GM19099 (cell line): ENCODE measurements around the gene PYDC2.

Experiments
- POLR2A ChIP-seq: IDR thresholded peaks from 3 replicates; pipeline ENCODE4 v1.6.1; 2011; ENCODE audit warnings: low read depth; ENCODE audit not compliant: insufficient read length; ENCODE audit errors: extremely low read depth

PYDC2 gene

DNA sequence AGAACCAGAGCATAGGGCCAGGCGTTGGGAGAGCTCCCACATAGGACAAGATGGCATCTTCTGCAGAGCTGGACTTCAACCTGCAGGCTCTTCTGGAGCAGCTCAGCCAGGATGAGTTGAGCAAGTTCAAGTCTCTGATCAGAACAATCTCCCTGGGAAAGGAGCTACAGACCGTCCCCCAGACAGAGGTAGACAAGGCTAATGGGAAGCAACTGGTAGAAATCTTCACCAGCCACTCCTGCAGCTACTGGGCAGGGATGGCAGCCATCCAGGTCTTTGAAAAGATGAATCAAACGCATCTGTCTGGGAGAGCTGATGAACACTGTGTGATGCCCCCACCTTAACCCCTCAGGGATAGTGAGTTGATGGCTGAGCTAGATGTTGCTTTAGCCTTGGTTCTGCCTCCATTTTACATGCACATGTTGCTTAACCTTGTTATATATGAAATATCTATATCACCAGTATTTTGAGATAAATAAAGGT, at the start of gene PYDC2:
Gene PYDC2 (plus strand): TSS at position 51 of the 483 bp plus-strand sequence. CDS start 0 bp downstream, at position 51.
- TF ChIP-seq POLR2A = no peak

GRCh38 chr3:191412759-191413158, 48.2 kb upstream of the PYDC2 start:
- no peak for TF ChIP-seq POLR2A

DNA sequence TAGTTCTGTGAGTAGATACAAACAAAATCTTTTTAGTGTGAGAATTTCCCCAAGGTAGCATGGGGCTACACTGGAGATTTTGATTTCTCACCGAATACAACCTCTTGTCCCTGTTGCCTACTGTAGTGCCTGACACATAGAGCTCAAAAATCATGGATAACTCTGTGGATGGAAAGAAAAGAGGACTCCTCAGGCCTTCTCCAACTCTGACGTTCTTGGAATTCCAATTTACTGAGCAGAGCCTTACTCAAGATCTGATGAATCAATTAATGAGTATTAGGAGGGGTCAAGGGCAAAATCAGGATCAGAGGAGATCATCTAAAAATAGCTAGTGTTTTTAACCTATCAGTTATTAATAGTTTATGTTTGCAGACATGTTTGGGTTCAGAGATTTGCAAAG, 46.7 kb upstream of the PYDC2 start:
- TF ChIP-seq POLR2A = no peak

DNA sequence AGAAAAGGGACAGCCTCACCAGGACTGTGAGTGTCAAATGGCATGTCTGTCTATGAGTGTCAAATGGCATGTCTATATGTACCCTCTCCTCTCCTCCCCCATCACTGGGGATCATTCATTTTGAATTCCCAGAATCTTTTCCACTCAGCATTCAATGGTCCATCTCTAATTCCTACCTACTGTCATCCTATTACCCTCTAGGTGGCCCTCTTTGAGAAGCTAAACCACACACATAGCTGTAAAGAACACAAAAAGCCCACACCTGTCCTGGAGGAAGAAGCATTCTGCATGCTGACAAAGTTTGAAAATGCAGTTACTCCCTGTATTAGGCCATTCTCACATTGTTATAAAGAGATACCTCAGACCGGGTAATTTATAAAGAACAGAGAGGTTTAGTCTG, 46.2 kb upstream of the PYDC2 start:
- no peak for TF ChIP-seq POLR2A

GRCh38 chr3:191415566-191415965, 45.4 kb upstream of the PYDC2 start:
- no peak for TF ChIP-seq POLR2A

DNA sequence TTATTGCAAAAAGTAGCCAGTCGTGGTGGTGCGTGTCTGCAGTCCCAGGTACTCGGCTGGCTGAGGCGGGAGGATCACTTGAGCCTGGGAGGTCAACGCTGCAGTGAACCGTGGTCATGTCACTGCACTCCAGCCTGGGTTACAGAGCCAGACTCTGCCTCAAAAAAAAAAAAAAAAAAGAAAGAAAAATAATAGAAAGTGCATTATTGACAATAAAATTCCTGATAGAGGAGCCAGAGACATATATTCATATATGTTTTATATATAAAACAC, 43.6 kb upstream of the PYDC2 start:
- no peak for TF ChIP-seq POLR2A

GRCh38 chr3:191420771-191421170, 40.2 kb upstream of the PYDC2 start:
- TF ChIP-seq POLR2A = no peak

DNA sequence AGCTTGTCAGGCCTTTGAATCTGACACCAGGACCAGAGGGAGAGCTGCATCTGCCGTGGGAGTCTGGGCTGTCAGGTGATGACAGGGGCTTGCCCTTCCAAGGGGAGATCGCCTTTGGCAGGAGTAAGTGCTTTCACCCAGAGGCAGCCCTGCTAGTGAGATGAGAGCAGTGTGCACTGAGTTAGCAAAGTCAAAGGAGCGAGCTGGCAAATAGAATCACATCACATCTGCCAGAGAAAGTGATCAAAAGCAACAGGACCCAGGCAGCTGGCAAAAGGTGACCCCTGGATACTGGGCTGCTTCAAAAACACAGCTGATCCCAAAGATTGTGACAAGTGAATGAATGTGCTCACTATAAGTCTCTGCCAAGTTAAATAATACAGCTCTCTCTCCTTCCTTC, 36.1 kb upstream of the PYDC2 start:
- no peak for TF ChIP-seq POLR2A

DNA sequence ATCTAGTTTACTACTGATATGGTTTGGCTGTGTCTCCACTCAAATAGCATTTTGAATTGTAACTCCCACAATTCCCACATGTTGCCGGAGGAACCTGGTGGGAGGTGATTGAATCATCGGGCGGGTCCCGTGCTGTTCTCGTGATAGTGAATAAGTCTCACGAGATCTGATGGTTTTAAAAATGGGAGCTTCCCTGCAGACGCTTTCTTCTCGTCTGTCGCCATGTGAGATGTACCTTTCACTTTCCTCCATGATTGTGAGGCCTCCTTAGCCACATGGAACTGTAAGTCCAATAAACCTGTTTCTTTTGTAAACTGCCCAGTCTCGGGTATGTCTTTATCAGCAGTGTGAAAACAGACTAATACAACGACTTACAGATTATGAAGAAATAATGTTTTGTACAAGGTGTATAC, 35.6 kb upstream of the PYDC2 start:
- TF ChIP-seq POLR2A = no peak

GRCh38 chr3:191426311-191426710, 34.7 kb upstream of the PYDC2 start:
- TF ChIP-seq POLR2A = no peak

DNA sequence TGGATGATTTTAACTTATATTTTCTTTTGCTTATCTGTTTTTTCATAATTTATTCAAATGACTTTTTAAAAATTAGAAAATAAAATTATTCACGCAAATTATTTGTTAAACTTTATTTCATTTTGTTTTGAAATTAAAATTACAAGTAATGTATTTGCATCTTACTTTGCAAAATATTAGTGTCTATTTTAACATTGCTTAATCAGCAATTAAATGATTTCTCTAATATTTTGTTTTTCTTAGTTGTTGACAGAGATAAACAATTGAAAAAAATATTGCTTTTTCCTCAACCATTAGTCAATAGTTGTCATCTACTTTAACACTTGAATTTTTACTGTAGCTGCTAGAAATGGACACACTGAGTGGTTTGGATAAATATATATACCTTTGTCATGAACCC, 32.8 kb upstream of the PYDC2 start:
- TF ChIP-seq POLR2A = no peak

DNA sequence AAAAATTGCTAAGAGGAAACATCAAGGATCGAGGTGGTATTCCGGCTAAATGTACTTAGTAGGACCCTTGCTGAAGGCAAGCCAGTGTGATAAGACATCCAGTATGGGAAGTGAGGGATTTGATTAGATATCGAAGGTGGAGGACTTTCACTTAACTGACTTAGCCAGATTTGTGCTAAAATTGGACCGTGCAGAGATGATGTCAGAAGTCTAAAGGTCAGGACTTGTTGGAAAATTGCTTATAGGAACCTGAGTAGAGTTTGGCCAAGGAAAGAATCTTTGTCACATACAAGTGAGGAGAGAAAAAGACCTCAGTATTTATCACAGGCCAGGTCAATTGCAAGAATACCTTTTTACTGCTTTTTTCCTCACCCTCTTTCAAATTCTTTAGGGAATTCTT, 30.9 kb upstream of the PYDC2 start:
- no peak for TF ChIP-seq POLR2A

GRCh38 chr3:191431160-191431822, 29.7 kb upstream of the PYDC2 start:
- TF ChIP-seq POLR2A = no peak

DNA sequence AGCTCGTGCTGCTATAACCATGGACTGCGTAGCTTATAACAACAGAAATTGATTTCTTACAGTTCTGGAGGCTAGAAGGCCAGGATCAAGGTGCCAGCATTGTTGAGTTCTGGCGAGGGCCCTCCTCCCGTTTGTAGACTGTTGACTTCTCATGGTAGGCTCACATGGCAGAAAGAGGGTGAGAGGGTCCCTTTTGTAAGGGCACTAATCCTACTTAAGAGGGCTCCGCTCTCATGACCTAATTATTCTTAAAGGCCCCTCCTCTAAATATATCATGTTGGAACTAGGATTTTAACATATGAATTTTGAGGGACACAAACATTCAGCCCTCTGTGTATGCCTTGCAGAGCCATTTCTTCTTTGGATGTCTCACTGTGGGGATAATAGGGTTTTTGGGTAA, 28.8 kb upstream of the PYDC2 start:
- no peak for TF ChIP-seq POLR2A

DNA sequence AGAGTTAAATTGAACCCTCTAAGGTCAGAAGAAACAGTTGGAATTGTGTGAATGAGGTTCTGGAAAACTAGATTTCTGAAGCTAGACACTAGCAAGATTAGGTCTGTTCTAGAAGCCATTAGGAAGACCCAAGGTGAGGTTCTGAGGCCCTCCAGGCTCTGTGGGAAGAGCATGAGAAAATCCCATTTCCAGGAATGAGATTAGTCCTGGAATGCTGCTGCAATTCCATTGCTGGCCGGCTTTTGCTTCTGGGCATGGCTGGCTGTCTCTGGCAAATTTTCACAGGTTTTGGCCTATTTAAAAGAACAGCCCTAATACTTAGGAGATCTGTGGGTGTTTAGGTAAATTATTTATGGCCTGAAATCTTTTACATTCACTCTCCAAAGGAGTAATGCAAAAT, 26.9 kb upstream of the PYDC2 start:
- TF ChIP-seq POLR2A = no peak

GRCh38 chr3:191435981-191436380, 25.0 kb upstream of the PYDC2 start:
- no peak for TF ChIP-seq POLR2A

GRCh38 chr3:191438150-191438814, 22.7 kb upstream of the PYDC2 start:
- TF ChIP-seq POLR2A = no peak
